HG03196 (cell line): ENCODE measurements around the gene CEMP1.
A peak's percentile ranks its signal among the peaks of the same experiment; 100 is the strongest.
"Not testable (repeated sequence)": the region's sequence is repeated elsewhere in the genome, so short reads cannot be mapped to it uniquely, and the experiment has no call there.

Source experiments
- ATAC-seq: cut with Tn5 transposase; IDR thresholded peaks from one replicate; pipeline ENCODE4 v1.9.1; 2021; ENCODE audit not compliant: unreplicated experiment

Gene CEMP1

GRCh38 chr16:2537451-2538379, 6.5 kb upstream of the CEMP1 start, which contains the start of gene PDPK1:
Gene PDPK1, plus strand, starts transcription at chr16:2538021. Its CDS starts 92 bp downstream, at chr16:2538113.
- ATAC-seq: peak; percentile 81

GRCh38 chr16:2535625-2536013, 4.4 kb upstream of the CEMP1 start:
- no peak for ATAC-seq

GRCh38 chr16:2534335-2534734, 3.1 kb upstream of the CEMP1 start:
- ATAC-seq: not testable (repeated sequence)

- no peak for ATAC-seq
Observed at GRCh38 chr16:2533912-2534311, 2.7 kb upstream of the CEMP1 start.

GRCh38 chr16:2533142-2533755, 2.0 kb upstream of the CEMP1 start:
- not testable (repeated sequence) for ATAC-seq

- no peak for ATAC-seq
Observed at GRCh38 chr16:2532494-2533141, 1.4 kb upstream of the CEMP1 start.

- ATAC-seq: peak; percentile 69
Observed at GRCh38 chr16:2531696-2532493, 687 bp upstream of the CEMP1 start.

GRCh38 chr16:2530629-2531318, 434 bp downstream of the CEMP1 start:
- ATAC-seq: no peak

GRCh38 chr16:2529961-2530628, 1.1 kb downstream of the CEMP1 start:
- no peak for ATAC-seq

- ATAC-seq: no peak
Observed at GRCh38 chr16:2529061-2529931, 1.9 kb downstream of the CEMP1 start.

- no peak for ATAC-seq
Observed at GRCh38 chr16:2528161-2529060, 2.8 kb downstream of the CEMP1 start.

GRCh38 chr16:2527784-2528100, 3.5 kb downstream of the CEMP1 start:
- ATAC-seq: no peak

- no peak for ATAC-seq
Observed at GRCh38 chr16:2527071-2527783, 4.0 kb downstream of the CEMP1 start.

GRCh38 chr16:2526135-2526534, 5.1 kb downstream of the CEMP1 start:
- ATAC-seq: no peak

- no peak for ATAC-seq
Observed at GRCh38 chr16:2524339-2524938, 6.8 kb downstream of the CEMP1 start.

- ATAC-seq: no peak
Observed at GRCh38 chr16:2523801-2524231, 7.4 kb downstream of the CEMP1 start.
